ENCODE results near the gene CLCA2.

CLCA2 gene, protein sequence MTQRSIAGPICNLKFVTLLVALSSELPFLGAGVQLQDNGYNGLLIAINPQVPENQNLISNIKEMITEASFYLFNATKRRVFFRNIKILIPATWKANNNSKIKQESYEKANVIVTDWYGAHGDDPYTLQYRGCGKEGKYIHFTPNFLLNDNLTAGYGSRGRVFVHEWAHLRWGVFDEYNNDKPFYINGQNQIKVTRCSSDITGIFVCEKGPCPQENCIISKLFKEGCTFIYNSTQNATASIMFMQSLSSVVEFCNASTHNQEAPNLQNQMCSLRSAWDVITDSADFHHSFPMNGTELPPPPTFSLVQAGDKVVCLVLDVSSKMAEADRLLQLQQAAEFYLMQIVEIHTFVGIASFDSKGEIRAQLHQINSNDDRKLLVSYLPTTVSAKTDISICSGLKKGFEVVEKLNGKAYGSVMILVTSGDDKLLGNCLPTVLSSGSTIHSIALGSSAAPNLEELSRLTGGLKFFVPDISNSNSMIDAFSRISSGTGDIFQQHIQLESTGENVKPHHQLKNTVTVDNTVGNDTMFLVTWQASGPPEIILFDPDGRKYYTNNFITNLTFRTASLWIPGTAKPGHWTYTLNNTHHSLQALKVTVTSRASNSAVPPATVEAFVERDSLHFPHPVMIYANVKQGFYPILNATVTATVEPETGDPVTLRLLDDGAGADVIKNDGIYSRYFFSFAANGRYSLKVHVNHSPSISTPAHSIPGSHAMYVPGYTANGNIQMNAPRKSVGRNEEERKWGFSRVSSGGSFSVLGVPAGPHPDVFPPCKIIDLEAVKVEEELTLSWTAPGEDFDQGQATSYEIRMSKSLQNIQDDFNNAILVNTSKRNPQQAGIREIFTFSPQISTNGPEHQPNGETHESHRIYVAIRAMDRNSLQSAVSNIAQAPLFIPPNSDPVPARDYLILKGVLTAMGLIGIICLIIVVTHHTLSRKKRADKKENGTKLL

GRCh38 chr1:86423873-86424272 is at the start of gene CLCA2:
Gene CLCA2, plus strand, starts transcription at chr1:86424171. Its CDS starts 77 bp downstream, at chr1:86424248.
- no peak for DNase-seq (ENCODE audit: low read depth, low spot score)

DNA sequence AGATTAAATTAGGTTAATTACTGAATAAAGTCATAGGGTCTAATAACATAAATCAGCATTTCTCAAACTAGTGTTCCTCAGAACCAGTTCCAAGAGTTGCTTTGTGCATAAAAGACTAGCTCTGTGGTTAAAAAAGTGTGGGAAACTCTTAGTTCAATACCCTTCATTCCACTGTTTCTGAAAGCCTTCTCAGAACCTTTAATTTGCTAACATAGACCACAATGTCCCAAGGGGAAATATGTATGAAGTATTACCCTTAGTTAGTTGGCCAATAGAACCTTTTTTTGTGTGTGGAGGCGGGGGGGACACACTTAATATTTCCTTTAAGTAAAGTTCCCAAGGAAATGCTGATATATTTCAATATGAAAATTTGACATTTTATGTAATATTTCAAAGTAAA is 48.3 kb upstream of the CLCA2 start:
- no peak for DNase-seq (ENCODE audit: low read depth, low spot score)

DNA sequence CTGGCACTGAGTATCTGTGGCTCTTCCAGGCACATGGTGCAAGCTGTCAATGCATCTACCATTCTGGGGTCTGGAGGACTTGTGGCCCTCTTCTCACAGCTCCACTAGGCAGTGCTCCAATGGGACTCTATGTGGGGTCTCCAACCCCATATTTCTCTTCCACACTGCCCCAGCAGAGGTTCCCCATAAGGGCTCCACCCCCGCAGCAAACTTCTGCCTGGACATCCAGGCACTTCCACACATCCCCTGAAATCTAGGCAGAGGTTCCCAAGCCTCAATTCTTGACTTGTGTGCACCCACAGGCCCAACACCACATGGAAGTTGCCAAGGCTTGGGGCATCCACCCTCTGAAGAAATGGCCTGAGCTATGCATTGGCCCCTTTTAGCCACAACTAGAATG is 46.6 kb upstream of the CLCA2 start:
- no peak for DNase-seq (ENCODE audit: low read depth, low spot score)

- no peak for DNase-seq (ENCODE audit: low read depth, low spot score)
Observed at GRCh38 chr1:86378813-86379212, 45.2 kb upstream of the CLCA2 start.

DNA sequence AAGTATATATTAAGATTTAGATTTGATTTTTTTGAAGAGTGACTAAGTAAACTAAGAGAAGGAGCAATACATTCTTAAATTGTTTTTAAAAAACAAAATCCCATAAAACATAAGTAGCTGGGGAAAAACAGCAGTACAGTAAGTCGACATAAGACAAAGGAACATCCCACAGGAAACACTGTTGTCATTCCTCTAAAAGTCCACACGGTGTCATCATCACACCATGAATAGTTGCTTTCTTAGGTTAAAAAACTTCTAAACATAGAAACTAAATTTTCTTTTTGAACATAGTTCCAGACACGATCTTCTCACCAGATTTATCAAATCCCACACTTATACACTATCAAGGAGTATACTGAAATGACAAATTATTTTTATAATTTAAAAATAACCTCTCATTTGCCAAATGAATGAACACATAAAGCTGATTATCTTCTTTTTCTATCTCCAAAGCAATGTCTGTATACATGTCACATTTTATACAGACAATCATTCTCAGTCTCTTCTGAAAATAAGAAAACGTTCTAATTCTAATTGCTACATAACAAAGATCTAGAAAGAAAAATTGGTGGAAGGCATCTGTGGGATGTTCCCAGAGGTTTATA is 43.6 kb upstream of the CLCA2 start:
- DNase-seq (ENCODE audit: low read depth, low spot score) = no peak

DNA sequence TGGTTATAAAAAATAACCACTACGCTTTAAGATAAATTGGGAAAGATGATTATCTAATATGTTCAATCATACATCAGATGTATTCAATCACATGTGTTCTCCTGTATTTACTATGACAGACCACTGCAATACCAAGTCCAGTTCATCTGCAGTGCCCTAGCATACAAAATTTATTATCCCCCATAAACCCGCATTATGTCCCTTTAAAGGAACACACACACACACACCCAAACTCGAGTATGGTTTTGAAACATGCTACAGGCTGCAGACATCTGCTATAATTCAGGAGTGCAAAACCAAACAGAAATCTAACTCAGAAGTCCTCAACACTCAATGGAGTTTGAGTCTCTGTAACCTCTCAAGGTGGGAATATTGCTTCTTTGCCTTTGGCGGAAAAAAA is 42.7 kb upstream of the CLCA2 start:
- no peak for DNase-seq (ENCODE audit: low read depth, low spot score)

GRCh38 chr1:86382878-86383277 is 41.1 kb upstream of the CLCA2 start:
- DNase-seq (ENCODE audit: low read depth, low spot score) = no peak

DNA sequence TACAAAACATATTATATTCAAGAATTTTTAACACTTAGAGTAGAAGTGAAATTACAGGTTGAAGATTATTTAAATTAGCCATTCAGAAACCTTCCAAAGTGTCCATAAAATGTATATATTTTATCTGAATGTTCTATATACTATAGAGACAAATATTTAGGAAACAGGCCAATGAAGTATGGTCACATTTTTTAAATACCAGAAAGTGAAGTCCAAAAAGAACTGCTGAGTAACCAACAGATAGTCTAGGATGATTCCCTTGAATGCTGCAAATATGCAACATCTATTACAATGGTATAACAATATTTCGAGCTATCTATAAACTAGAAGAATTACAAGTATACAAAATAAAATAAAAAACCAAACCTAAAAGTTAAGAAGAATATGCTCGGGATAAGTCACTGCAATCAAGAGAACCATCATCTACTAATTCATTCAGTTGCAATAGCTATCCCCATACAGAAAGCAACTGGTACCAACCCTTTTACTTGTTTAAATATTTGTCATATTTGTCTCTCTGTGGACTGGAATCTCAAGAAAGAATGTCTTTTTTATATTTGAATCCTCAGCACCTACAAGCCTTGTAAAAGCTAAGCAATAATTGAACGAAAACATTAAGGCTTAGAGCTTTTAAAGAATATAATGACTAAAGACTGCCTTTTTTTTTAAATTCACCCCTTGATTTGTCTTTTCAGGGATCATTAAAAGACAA is 35.9 kb upstream of the CLCA2 start:
- no peak for DNase-seq (ENCODE audit: low read depth, low spot score)

DNA sequence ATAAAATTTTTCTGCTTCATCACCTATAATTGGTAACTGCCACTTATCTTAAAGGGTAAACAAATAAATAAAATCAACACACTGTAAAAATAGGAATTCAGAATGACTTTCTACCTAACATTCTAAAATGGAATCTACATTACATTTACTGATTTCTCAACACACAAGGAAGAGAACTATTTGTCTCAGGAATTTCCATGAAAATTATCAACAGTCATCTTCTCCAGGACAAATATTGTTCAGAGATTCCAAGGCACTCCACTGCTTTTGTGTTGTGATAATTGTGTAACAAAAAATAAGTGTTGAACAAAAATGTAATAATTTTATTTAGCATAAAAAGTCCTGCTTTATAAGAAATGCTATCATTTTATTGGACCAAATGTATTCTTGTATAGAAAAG is 35.2 kb upstream of the CLCA2 start:
- DNase-seq (ENCODE audit: low read depth, low spot score) = no peak

GRCh38 chr1:86389307-86389706 is 34.7 kb upstream of the CLCA2 start:
- no peak for DNase-seq (ENCODE audit: low read depth, low spot score)

DNA sequence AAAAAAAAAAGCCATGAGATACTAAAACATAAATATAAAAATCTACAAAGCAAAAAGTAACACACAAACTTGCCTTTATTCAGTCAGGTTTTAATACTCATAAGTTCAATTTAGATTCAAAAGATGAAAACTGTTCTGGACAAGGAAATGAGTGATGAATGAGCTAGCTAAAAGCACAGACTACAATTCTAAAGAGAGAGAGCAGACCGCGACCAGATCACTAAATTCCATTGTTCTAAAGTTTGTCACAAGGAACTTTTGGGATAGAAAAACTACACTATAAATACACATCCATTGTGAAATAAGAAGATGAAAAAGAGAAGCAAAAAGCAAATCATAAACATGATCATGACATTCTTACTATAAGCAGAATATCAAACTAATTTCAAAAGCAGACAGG is 29.6 kb upstream of the CLCA2 start:
- no peak for DNase-seq (ENCODE audit: low read depth, low spot score)

DNA sequence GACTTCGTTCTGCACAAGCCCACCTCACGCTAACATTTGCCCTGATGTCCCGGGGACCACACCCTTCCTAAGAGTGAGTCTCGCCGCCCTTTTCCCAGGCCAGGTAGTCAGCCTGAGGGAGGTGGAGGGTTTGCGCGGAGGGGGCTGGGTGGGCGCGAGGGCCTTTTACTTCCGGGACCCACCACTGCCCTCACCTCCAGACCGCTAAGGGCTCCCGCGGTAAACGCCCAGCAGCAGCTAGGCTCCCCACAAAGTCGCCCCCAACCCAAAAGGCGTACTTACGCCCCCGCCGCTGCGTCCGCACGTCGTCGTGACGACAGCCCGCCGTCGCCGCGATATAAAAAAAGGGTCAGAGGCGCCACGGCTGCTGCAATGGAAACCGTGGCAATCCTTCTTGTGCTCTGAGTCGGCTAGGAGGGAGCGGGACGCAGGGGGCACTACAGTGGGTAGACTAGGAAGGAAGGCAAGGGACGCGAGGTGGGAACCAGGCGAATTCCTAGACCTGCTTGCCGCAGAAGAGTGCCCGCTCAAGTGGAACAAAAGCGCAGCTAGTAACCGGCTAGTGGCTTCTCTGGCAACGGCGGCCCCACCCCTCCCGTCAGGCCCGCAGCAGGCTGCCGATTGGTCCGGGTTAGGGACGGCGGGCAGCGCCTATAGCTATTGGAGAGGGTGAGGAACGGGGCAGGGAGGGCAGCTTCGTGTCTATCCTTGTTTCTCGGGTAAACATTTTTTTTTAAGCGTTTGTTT is 28.0 kb upstream of the CLCA2 start, which contains the start of gene ODF2L:
Gene ODF2L, minus strand, starts transcription at position 573 of the 747 bp plus-strand sequence. CDS start 9,296 bp downstream, outside the sequence.
- DNase-seq (ENCODE audit: low read depth, low spot score) = peak; percentile 91

GRCh38 chr1:86396498-86396890 is 27.5 kb upstream of the CLCA2 start:
- DNase-seq (ENCODE audit: low read depth, low spot score) = no peak

- DNase-seq (ENCODE audit: low read depth, low spot score) = peak; percentile 24
Observed at GRCh38 chr1:86409416-86410021, 14.5 kb upstream of the CLCA2 start.

DNA sequence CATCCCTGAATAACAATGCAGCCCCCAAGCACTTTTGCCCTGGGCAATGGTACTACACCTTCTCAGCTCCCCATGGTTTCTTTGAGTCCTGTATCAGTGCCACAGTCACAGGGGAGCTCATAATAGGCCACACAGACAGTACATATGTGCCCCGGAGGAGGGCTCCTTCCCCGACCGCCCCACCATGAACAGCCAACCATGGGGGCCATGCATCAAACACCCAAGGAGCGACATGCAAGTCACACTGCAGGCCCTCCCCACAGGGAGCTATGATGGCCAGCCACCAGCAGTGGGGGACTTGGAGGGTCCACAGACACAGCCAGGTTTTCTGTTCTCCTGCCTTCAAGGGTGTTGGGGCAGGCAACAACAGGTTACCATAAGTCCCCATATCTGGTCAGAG is 13.1 kb upstream of the CLCA2 start:
- DNase-seq (ENCODE audit: low read depth, low spot score) = peak; percentile 3

GRCh38 chr1:86416343-86416742 is 7.6 kb upstream of the CLCA2 start:
- DNase-seq (ENCODE audit: low read depth, low spot score) = no peak

- DNase-seq (ENCODE audit: low read depth, low spot score) = no peak
Observed at GRCh38 chr1:86419277-86419903, 4.6 kb upstream of the CLCA2 start.

DNA sequence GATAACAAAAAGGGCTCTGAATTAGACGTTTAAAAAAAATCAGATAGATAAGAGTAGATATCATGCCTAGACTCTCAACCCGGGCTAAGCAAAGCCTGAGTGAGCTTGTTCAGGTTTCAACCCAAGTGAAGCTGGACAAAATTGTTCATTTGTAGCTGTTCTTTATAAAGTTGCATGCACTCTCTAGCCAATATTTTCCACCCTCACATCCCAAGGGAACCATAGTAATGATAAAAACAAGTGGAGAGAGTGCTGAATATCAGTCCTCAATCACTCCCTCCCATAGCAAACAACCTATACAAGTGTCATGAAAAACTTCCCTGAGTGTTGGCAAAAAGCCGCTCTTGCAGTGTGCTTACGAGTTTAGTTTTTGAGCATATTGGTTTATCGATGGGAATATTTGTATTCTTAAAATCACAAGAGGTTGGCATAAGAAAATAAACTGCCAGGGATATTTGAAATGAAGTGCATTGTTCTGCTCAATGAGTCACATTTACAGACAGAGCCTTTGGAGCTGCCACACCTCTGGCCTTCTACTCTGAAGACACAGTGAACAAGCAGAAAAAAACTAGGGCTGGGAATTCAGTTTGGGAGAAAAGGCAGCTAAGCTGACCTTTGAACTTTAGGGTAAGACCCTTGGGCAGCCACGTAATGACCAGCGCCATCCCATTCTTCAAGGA is 2.2 kb upstream of the CLCA2 start:
- no peak for DNase-seq (ENCODE audit: low read depth, low spot score)

DNA sequence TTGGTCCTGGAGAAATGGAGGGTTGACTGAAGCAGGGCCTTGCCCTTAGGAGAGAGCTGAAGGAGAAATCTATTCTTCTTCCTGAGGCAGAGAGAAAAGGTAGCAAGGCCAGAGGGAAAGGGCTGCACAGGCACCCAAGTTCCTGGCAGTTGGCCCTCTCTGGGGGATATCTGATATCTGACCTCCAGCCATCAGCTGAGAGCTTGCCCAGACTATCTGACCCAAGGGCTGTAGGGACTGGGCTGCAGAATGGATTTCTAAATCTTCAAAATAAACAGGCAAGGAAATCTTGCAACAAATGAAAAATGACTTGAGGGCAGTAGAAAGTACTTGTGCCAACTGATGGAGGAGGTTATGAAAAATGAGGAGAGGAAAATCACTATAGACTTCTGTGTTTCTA is 498 bp upstream of the CLCA2 start:
- no peak for DNase-seq (ENCODE audit: low read depth, low spot score)
